Measurements from ENCODE around the gene STX1A. TPM values are rescaled to one million over a fixed set of nuclear protein-coding genes. Genes with fewer than 3 reads are reported as not detected.
"Not testable (repeated sequence)": the region's sequence is repeated elsewhere in the genome, so short reads cannot be mapped to it uniquely, and the experiment has no call there.

Gene STX1A
- total and polyA plus RNA-seq, 5 donors from 2014 or later: 0.80 to 27.3 (median 2.3) TPM

GRCh38 chr7:73721377-73721817 lies 1.9 kb upstream of the STX1A start:
- Mint-ChIP-seq H3K36me3 (no peaks in the 10 kb centered on the region), H3K4me3 (peak overlapping the region; percentile 48 to 93 (median 82)), H3K27me3 (peaks cover 16% of the 10 kb centered on the region), H3K9me3 (no peaks in the 10 kb centered on the region), H3K27ac (peak overlapping the region in 1 of 3 donors; percentile 33), H3K4me1 (peaks cover 0 to 25% (median 16%) of the 10 kb centered on the region in 4 donors)
- no peak for ATAC-seq (ENCODE audit: low read depth in 2 of 2)
- Histone ChIP-seq H3K27ac (ENCODE audit: insufficient read depth, low read length, poor library complexity, severe bottlenecking) (no peak overlapping the region), H3K4me3 (ENCODE audit: low read depth, low read length) (no peak overlapping the region), H3K36me3 (ENCODE audit: control insufficient read depth, insufficient read depth, low read length) (no peaks in the 10 kb centered on the region), H3K4me1 (ENCODE audit: control insufficient read depth, insufficient read depth, low read length, poor library complexity, severe bottlenecking) (peaks cover 27% of the 10 kb centered on the region), H3K9me3 (ENCODE audit: control insufficient read depth in 2 of 2, low read length in 2 of 2) (no peaks in the 10 kb centered on the region), H3K27me3 (ENCODE audit: control insufficient read depth, insufficient read depth, low read length) (peaks cover 3% of the 10 kb centered on the region)
- DNase-seq: no peak

GRCh38 chr7:73720443-73720842 lies 974 bp upstream of the STX1A start:
- not testable (repeated sequence) for H3K27me3 ChIP-seq (ENCODE audit: control insufficient read depth, insufficient read depth, low read length); H3K9me3 Mint-ChIP-seq; H3K4me3 ChIP-seq (ENCODE audit: low read depth, low read length); DNase-seq; H3K9me3 ChIP-seq (ENCODE audit: control insufficient read depth in 2 of 2, low read length in 2 of 2); H3K27ac ChIP-seq (ENCODE audit: insufficient read depth, low read length, poor library complexity, severe bottlenecking); H3K36me3 ChIP-seq (ENCODE audit: control insufficient read depth, insufficient read depth, low read length); H3K36me3 Mint-ChIP-seq; ATAC-seq (ENCODE audit: low read depth in 2 of 2)
- peak overlapping the region; percentile 86 to 93 (median 91) for H3K4me3 Mint-ChIP-seq
- H3K27ac Mint-ChIP-seq: peak overlapping the region; percentile 32 to 96 (median 65)
- peaks cover 0 to 31% (median 17%) of the 10 kb centered on the region in 4 donors for H3K4me1 Mint-ChIP-seq
- H3K4me1 ChIP-seq (ENCODE audit: control insufficient read depth, insufficient read depth, low read length, poor library complexity, severe bottlenecking): peaks cover 27% of the 10 kb centered on the region
- peaks cover 16% of the 10 kb centered on the region for H3K27me3 Mint-ChIP-seq

- Mint-ChIP-seq H3K36me3 (no peaks in the 10 kb centered on the region), H3K27me3 (peaks cover 16% of the 10 kb centered on the region), H3K4me1 (peaks cover 0 to 31% (median 17%) of the 10 kb centered on the region in 4 donors), H3K27ac (no peak overlapping the region), H3K4me3 (peak overlapping the region; percentile 86 to 93 (median 91)), H3K9me3 (no peaks in the 10 kb centered on the region)
- Histone ChIP-seq H3K4me3 (ENCODE audit: low read depth, low read length) (no peak overlapping the region), H3K27me3 (ENCODE audit: control insufficient read depth, insufficient read depth, low read length) (no peaks in the 10 kb centered on the region), H3K4me1 (ENCODE audit: control insufficient read depth, insufficient read depth, low read length, poor library complexity, severe bottlenecking) (peaks cover 27% of the 10 kb centered on the region), H3K36me3 (ENCODE audit: control insufficient read depth, insufficient read depth, low read length) (no peaks in the 10 kb centered on the region), H3K27ac (ENCODE audit: insufficient read depth, low read length, poor library complexity, severe bottlenecking) (no peak overlapping the region), H3K9me3 (ENCODE audit: control insufficient read depth in 2 of 2, low read length in 2 of 2) (no peaks in the 10 kb centered on the region)
- ATAC-seq (ENCODE audit: low read depth in 2 of 2) (no peak), DNase-seq (peak in 1 of 3 donors; percentile 22)
These were observed 319 bp upstream of the STX1A start for GRCh38 chr7:73719806-73720169.

GRCh38 chr7:73718438-73718881 lies 1.0 kb downstream of the STX1A start:
- Mint-ChIP-seq H3K4me3 (peak overlapping the region; percentile 87 to 96 (median 89)), H3K9me3 (no peaks in the 10 kb centered on the region), H3K27ac (peak overlapping the region in 1 of 3 donors; percentile 73), H3K27me3 (peaks cover 16% of the 10 kb centered on the region), H3K4me1 (peaks cover 0 to 31% (median 17%) of the 10 kb centered on the region in 4 donors), H3K36me3 (no peaks in the 10 kb centered on the region)
- ATAC-seq (ENCODE audit: low read depth in 2 of 2) (no peak), DNase-seq (no peak)
- Histone ChIP-seq H3K4me1 (ENCODE audit: control insufficient read depth, insufficient read depth, low read length, poor library complexity, severe bottlenecking) (peaks cover 27% of the 10 kb centered on the region), H3K4me3 (ENCODE audit: low read depth, low read length) (peak overlapping the region; percentile 44), H3K27me3 (ENCODE audit: control insufficient read depth, insufficient read depth, low read length) (no peaks in the 10 kb centered on the region), H3K27ac (ENCODE audit: insufficient read depth, low read length, poor library complexity, severe bottlenecking) (no peak overlapping the region), H3K36me3 (ENCODE audit: control insufficient read depth, insufficient read depth, low read length) (no peaks in the 10 kb centered on the region), H3K9me3 (ENCODE audit: control insufficient read depth in 2 of 2, low read length in 2 of 2) (no peaks in the 10 kb centered on the region)

GRCh38 chr7:73717991-73718405 lies 1.5 kb downstream of the STX1A start:
- peak overlapping the region; percentile 87 to 96 (median 89) for H3K4me3 Mint-ChIP-seq
- Histone ChIP-seq H3K4me3 (ENCODE audit: low read depth, low read length) (peak overlapping the region; percentile 44), H3K9me3 (ENCODE audit: control insufficient read depth in 2 of 2, low read length in 2 of 2) (no peaks in the 10 kb centered on the region), H3K27me3 (ENCODE audit: control insufficient read depth, insufficient read depth, low read length) (no peaks in the 10 kb centered on the region), H3K4me1 (ENCODE audit: control insufficient read depth, insufficient read depth, low read length, poor library complexity, severe bottlenecking) (peaks cover 27% of the 10 kb centered on the region), H3K36me3 (ENCODE audit: control insufficient read depth, insufficient read depth, low read length) (no peaks in the 10 kb centered on the region), H3K27ac (ENCODE audit: insufficient read depth, low read length, poor library complexity, severe bottlenecking) (no peak overlapping the region)
- no peaks in the 10 kb centered on the region for H3K9me3 Mint-ChIP-seq
- DNase-seq (peak; percentile 38 to 68 (median 44)), ATAC-seq (ENCODE audit: low read depth in 2 of 2) (peak; percentile 68 to 70)
- H3K4me1 Mint-ChIP-seq: peaks cover 0 to 34% (median 17%) of the 10 kb centered on the region in 4 donors
- H3K36me3 Mint-ChIP-seq: no peaks in the 10 kb centered on the region
- H3K27ac Mint-ChIP-seq: peak overlapping the region; percentile 73 to 93 (median 84)
- peaks cover 16% of the 10 kb centered on the region for H3K27me3 Mint-ChIP-seq

DNA sequence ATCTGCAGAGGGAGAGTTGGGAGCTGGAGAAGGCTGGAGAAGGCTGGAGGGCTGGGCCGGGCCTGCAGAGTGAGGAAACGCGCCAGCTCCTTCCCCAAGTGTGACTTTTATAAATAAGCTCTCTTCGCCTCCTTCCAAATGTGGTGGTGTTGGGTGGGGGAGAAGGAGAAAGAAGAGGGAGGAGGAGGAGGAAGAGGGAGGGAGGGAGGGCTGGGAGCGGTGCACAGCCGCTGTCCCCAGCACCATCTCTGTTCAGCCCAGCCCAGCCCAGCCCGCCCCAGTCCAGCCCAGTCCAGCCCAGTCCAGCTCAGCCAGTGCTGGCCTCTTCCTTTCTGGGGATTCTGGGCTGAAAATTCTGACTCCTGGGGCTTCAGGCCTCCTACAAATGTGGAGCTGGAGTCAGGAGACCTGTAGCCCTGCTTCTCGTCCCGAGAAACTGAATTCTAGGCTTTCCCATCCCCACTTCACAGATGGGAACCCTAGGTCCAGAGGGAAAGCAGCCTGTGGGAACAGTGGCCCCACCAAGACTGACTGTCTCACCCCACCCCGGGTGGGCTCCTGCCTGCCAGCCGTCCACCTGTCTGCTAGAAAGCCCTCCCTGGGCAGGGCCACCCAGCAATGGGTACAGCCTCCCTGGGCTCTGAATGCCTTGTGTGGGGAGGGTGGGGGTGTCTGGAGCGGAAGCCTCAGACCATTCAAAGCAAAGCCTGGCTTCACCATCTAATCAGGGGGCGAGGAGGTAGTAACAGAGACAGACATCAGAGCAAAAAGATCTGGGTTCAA lies 2.3 kb downstream of the STX1A start:
- DNase-seq (no peak), ATAC-seq (ENCODE audit: low read depth in 2 of 2) (no peak)
- H3K27ac ChIP-seq (ENCODE audit: insufficient read depth, low read length, poor library complexity, severe bottlenecking): no peak overlapping the region
- Mint-ChIP-seq H3K4me3 (peak overlapping the region; percentile 87 to 96 (median 89)), H3K4me1 (peaks cover 0 to 37% (median 20%) of the 10 kb centered on the region in 4 donors), H3K36me3 (no peaks in the 10 kb centered on the region), H3K27ac (peak overlapping the region in 1 of 3 donors; percentile 73), H3K9me3 (no peaks in the 10 kb centered on the region), H3K27me3 (peaks cover 16% of the 10 kb centered on the region)
- no peaks in the 10 kb centered on the region for H3K9me3 ChIP-seq (ENCODE audit: control insufficient read depth in 2 of 2, low read length in 2 of 2)
- H3K27me3 ChIP-seq (ENCODE audit: control insufficient read depth, insufficient read depth, low read length): no peaks in the 10 kb centered on the region
- no peaks in the 10 kb centered on the region for H3K36me3 ChIP-seq (ENCODE audit: control insufficient read depth, insufficient read depth, low read length)
- peaks cover 27% of the 10 kb centered on the region for H3K4me1 ChIP-seq (ENCODE audit: control insufficient read depth, insufficient read depth, low read length, poor library complexity, severe bottlenecking)
- peak overlapping the region; percentile 44 for H3K4me3 ChIP-seq (ENCODE audit: low read depth, low read length)

- H3K27ac Mint-ChIP-seq: peak overlapping the region in 1 of 3 donors; percentile 46
- no peaks in the 10 kb centered on the region for H3K9me3 ChIP-seq (ENCODE audit: control insufficient read depth in 2 of 2, low read length in 2 of 2)
- no peak overlapping the region for H3K4me3 ChIP-seq (ENCODE audit: low read depth, low read length)
- peaks cover 16% of the 10 kb centered on the region for H3K27me3 Mint-ChIP-seq
- H3K27ac ChIP-seq (ENCODE audit: insufficient read depth, low read length, poor library complexity, severe bottlenecking): no peak overlapping the region
- peaks cover 0 to 37% (median 20%) of the 10 kb centered on the region in 4 donors for H3K4me1 Mint-ChIP-seq
- DNase-seq (no peak), ATAC-seq (ENCODE audit: low read depth in 2 of 2) (no peak)
- H3K9me3 Mint-ChIP-seq: peaks cover 0 to 2% (median 0%) of the 10 kb centered on the region in 7 donors
- H3K4me3 Mint-ChIP-seq: peak overlapping the region in 2 of 4 donors; percentile 41 to 74
- no peaks in the 10 kb centered on the region for H3K36me3 Mint-ChIP-seq
- peaks cover 27% of the 10 kb centered on the region for H3K4me1 ChIP-seq (ENCODE audit: control insufficient read depth, insufficient read depth, low read length, poor library complexity, severe bottlenecking)
- H3K36me3 ChIP-seq (ENCODE audit: control insufficient read depth, insufficient read depth, low read length): no peaks in the 10 kb centered on the region
- no peaks in the 10 kb centered on the region for H3K27me3 ChIP-seq (ENCODE audit: control insufficient read depth, insufficient read depth, low read length)
These were observed 3.1 kb downstream of the STX1A start for GRCh38 chr7:73716318-73716890.

All from CD4-positive, CD25-positive, alpha-beta regulatory T cell (primary cell).